IMR-90 (cell line): ENCODE data around the gene KIF25. TPM values are rescaled to one million over a fixed set of nuclear protein-coding genes. Genes with fewer than 3 reads are reported as not detected.

ENCODE experiments used
- ATAC-seq: fragments of 200-7000 bp; cut with Tn5 transposase; 2 replicates; pipeline ENCODE4 v1.9.1; 2020; ENCODE audit warnings: low read depth, mild to moderate bottlenecking, moderate library complexity
- BruUV-seq: library from RNA; stranded (reverse); fragments of 400-500 nt; replicated peaks from 2 replicates; lab custom pipeline; 2021; lab: Mats Ljungman, UMichigan
- CTCF ChIA-PET: fragments of 300-600 bp; formaldehyde crosslinking; extraction: SDS; loops from one replicate; lab custom pipeline; 2021; ENCODE audit warnings: antibody characterized with exemption; lab: Yijun Ruan, JAX
- POLR2A ChIA-PET: fragments of 300-600 bp; sonication (Branson Sonifier 250); formaldehyde crosslinking; loops from one replicate; lab custom pipeline; 2022; ENCODE audit warnings: antibody characterized with exemption; ENCODE audit not compliant: unreplicated experiment; lab: Charles Lee
- DNase-seq: peaks from one replicate; pipeline ENCODE4 v3.0.0; 2013
- H2AFZ ChIP-seq: replicated peaks from 2 replicates; pipeline ENCODE3; 2013; ENCODE audit warnings: low read length, mild to moderate bottlenecking; ENCODE audit not compliant: poor library complexity
- H2AK5ac ChIP-seq: 2 replicates; pipeline ENCODE4 v1.6.1; 2013; ENCODE audit warnings: low read depth, low read length, inconsistent platforms
- H2AK9ac ChIP-seq: replicated peaks from 2 replicates; pipeline ENCODE3; 2013; ENCODE audit warnings: mild to moderate bottlenecking, low read depth, low read length, moderate library complexity; ENCODE audit not compliant: poor library complexity
- H2BK120ac ChIP-seq: 2 replicates; pipeline ENCODE4 v1.6.1; 2013; ENCODE audit warnings: low read depth, low read length, inconsistent platforms
- H2BK15ac ChIP-seq: 3 replicates; pipeline ENCODE4 v1.6.1; 2013; ENCODE audit warnings: low read depth, low read length, inconsistent platforms
- H2BK20ac ChIP-seq: 2 replicates; pipeline ENCODE4 v1.6.1; 2013; ENCODE audit warnings: low read depth, mild to moderate bottlenecking, inconsistent platforms, low read length, moderate library complexity
- H2BK5ac ChIP-seq: 2 replicates; pipeline ENCODE4 v1.6.1; 2013; ENCODE audit warnings: mild to moderate bottlenecking, low read depth, low read length, inconsistent platforms; ENCODE audit not compliant: poor library complexity, severe bottlenecking
- H3K14ac ChIP-seq: replicated peaks from 2 replicates; pipeline ENCODE4 v1.6.1; 2013; ENCODE audit warnings: low read depth, low read length, inconsistent platforms
- H3K18ac ChIP-seq: 2 replicates; pipeline ENCODE4 v1.6.1; 2013; ENCODE audit warnings: low read depth, low read length, control low read depth
- H3K23ac ChIP-seq: 2 replicates; pipeline ENCODE4 v1.6.1; 2013; ENCODE audit warnings: low read depth, low read length, inconsistent platforms
- H3K27ac ChIP-seq: 2 replicates; pipeline ENCODE4 v1.5.1; 2013; ENCODE audit warnings: mild to moderate bottlenecking, control low read depth, low read length; ENCODE audit not compliant: insufficient read depth
- H3K27me3 ChIP-seq: 2 replicates; pipeline ENCODE4 v1.6.1; 2013; ENCODE audit warnings: low read length; ENCODE audit not compliant: control insufficient read depth, insufficient read depth
- H3K36me3 ChIP-seq: 2 replicates; pipeline ENCODE4 v1.6.1; 2013; ENCODE audit warnings: low read length, mixed read lengths; ENCODE audit not compliant: control insufficient read depth, insufficient read depth
- H3K4ac ChIP-seq: 2 replicates; pipeline ENCODE4 v1.6.1; 2013; ENCODE audit warnings: low read depth, low read length, inconsistent platforms
- H3K4me1 ChIP-seq: 2 replicates; pipeline ENCODE4 v1.6.1; 2013; ENCODE audit warnings: low read length, mixed read lengths; ENCODE audit not compliant: control insufficient read depth, insufficient read depth
- H3K4me2 ChIP-seq: 2 replicates; pipeline ENCODE4 v1.6.1; 2013; ENCODE audit warnings: low read depth, mild to moderate bottlenecking, control low read depth, low read length, moderate library complexity
- H3K4me3 ChIP-seq: 2 replicates; pipeline ENCODE4 v1.5.1; 2013; ENCODE audit warnings: low read depth, mild to moderate bottlenecking, control low read depth, low read length, moderate library complexity; ENCODE audit not compliant: insufficient read depth
- H3K56ac ChIP-seq: 2 replicates; pipeline ENCODE4 v1.6.1; 2013; ENCODE audit warnings: low read length, inconsistent platforms; ENCODE audit not compliant: insufficient read depth; ENCODE audit errors: extremely low read depth
- H3K79me1 ChIP-seq, 2 experiments: 2 replicates each; pipeline ENCODE4 v1.6.1; 2013; ENCODE audit warnings: low read length in 2 of 2, inconsistent platforms in 1 of 2, low read depth in 1 of 2
- H3K9ac ChIP-seq: 2 replicates; pipeline ENCODE4 v1.6.1; 2013; ENCODE audit warnings: low read depth, low read length, control low read depth
- H3K9me1 ChIP-seq: 2 replicates; pipeline ENCODE4 v1.6.1; 2013; ENCODE audit warnings: low read length, inconsistent platforms; ENCODE audit not compliant: insufficient read depth
- H3K9me3 ChIP-seq: 2 replicates; pipeline ENCODE4 v1.6.1; 2013; ENCODE audit warnings: low read length; ENCODE audit not compliant: control insufficient read depth, insufficient read depth
- H4K20me1 ChIP-seq: 2 replicates; pipeline ENCODE4 v1.6.1; 2013; ENCODE audit warnings: low read length, inconsistent platforms; ENCODE audit not compliant: insufficient read depth
- H4K5ac ChIP-seq: 2 replicates; pipeline ENCODE4 v1.6.1; 2013; ENCODE audit warnings: mild to moderate bottlenecking, low read depth, low read length, control low read depth
- H4K8ac ChIP-seq, 2 experiments: 2 replicates each; pipeline ENCODE4 v1.6.1; 2013; ENCODE audit warnings: low read depth in 2 of 2, low read length in 2 of 2, control low read depth in 1 of 2, inconsistent platforms in 1 of 2
- H4K91ac ChIP-seq: 2 replicates; pipeline ENCODE4 v1.6.1; 2013; ENCODE audit warnings: low read depth, low read length, inconsistent platforms; ENCODE audit not compliant: insufficient read depth
- CTCF ChIP-seq: conservative IDR thresholded peaks from 2 replicates; pipeline ENCODE4 v1.5.1; 2012; ENCODE audit warnings: mild to moderate bottlenecking, low read depth, low read length, improper control_type of control experiment
- RAD21 ChIP-seq: IDR thresholded peaks from 2 replicates; pipeline ENCODE4 v1.6.1; 2012; ENCODE audit warnings: low read length, improper control_type of control experiment
- RFX5 ChIP-seq: IDR thresholded peaks from 2 replicates; pipeline ENCODE4 v1.8.0; 2012; ENCODE audit warnings: low read depth, mild to moderate bottlenecking, low read length, moderate library complexity
- SMC3 ChIP-seq: fragments of 150-350 bp; IDR thresholded peaks from 2 replicates; pipeline ENCODE4 v1.6.1; 2016; ENCODE audit warnings: low read depth, mild to moderate bottlenecking, antibody characterized with exemption, low read length, moderate library complexity
- WGBS, 2 experiments: methylation state at CpG; one replicate each; pipeline versions ENCODE4 v1.1.5 to v1.1.7; 2013; ENCODE audit warnings: missing lambda C conversion rate in 2 of 2; ENCODE audit not compliant: insufficient read length in 1 of 2; ENCODE audit errors: extremely low coverage in 2 of 2; 5-methylcytosine and 5-hydroxymethylcytosine counted together
- dilution Hi-C: fragments of 300-500 bp; cut with HindIII; formaldehyde crosslinking; loops from one replicate; pipeline ENCODE4 v1.14.3; 2018; ENCODE audit warnings: low sequenced_read_pairs; ENCODE audit not compliant: unreplicated experiment
- in situ Hi-C: fragments of 300-500 bp; cut with MboI; formaldehyde crosslinking; loops from 3 replicates; pipeline ENCODE4 v1.14.3; 2019; ENCODE audit warnings: low sequenced_read_pairs, inconsistent platforms, mixed read lengths
- intact Hi-C: fragments of 100-400 bp; cut with micrococcal nuclease; formaldehyde crosslinking; loops from 2 replicates; pipeline ENCODE4 v1.10.0; 2022
- polyA plus RNA-seq, 3 experiments: library from polyadenylated mRNA; depleted of rRNA; stranded (reverse); fragments of >200 nt; gene quantifications; 2 replicates each; pipeline ENCODE4 v1.2.3, GENCODE V29; 2012; ENCODE audit warnings: low replicate concordance in 1 of 3
- total RNA-seq: library from RNA; depleted of rRNA; stranded (reverse); fragments of >200 nt; gene quantifications from 2 replicates; pipeline ENCODE4 v1.2.3, GENCODE V29; 2012
- TF ChIP-seq, protein P1 (sequence below): fragments of 150-350 bp; IDR thresholded peaks from 2 replicates; pipeline ENCODE4 v1.6.1; 2016; ENCODE audit warnings: low read depth, mild to moderate bottlenecking, low read length, moderate library complexity, borderline replicate concordance

The KIF25 gene
- total and polyA plus RNA-seq, 2 of the 4 experiments (the other 2 are of a cell fraction) = not detected

DNA sequence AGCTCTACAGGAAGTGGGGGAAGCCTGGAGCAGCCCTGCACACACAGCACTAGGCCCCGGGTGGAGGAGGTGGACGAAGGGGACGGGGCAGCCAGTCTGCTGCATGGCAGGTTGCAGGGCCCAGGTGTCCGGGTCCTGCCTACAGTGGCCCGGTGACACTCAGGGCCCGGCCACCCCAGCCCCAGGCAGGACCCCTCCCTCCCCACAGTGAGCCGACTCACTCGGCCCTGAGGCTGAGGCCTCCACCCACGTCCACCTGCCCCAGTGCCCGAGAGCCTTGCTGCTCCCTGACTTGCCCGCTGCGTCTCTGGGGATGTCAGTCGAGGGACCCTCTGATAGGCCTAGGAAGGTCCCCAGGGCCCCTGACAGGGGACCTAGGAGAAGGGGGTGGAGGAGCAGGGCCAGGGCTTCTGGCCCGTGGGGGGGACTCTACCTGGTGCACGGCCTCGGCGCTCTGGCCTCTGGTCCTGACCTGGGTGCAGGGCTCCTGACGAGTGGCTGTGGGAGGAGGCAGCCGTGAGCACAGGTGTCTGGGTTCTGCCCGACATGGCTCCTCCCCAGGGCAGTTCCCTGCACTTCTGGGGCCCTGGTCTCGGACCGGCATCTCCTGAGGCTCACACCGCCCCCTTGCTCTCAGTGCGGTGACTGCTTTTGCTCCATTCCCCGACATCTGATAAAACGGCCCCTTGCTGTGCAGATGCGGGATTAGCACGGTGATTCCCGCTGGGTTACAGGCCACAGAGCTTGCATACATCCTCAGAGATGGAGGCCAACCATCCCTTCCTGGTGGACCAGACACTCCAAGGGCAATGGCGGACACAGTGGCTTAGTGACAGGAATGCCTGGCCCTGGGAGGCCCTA is 61.5 kb downstream of the KIF25 start (continued):
- TF ChIP-seq RFX5 = no peak

DNA sequence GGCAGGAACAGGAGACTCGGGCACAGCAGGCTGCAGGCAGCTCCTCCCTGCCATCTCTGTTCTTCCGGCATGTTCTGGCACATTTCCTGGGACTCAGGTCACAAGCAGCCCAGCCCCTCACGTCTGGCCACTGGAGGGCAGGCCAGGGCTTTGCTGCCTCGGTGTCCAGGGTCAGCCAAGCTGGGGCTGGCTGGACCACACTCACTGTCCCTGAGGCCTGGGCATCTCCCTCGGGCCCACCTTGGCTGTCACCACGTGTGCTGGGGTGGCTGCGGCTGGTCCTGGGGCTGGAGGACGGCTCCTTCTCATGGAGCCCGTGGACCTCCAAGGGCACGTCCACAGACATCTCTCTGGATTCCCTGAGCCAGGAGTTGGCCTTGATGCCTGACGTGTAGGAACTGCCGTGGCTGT is 63.1 kb downstream of the KIF25 start:
- Histone ChIP-seq H3K36me3 (no peaks in the 10 kb centered on the region), H2AK5ac (no peak overlapping the region), H3K18ac (no peak overlapping the region; the same call in 1 of the 2 replicates), H3K79me1 (no peaks in the 10 kb centered on the region), H3K56ac (no peak overlapping the region), H2AFZ (peak overlapping the region; percentile 71), H3K4me1 (0 out of 2 replicates have a peak, but pooled peaks cover 1% of the 10 kb centered on the region), H4K8ac (no peak overlapping the region), H3K4ac (no peak overlapping the region), H3K14ac (no peak overlapping the region), H2BK120ac (no peak overlapping the region), H2BK5ac (no peak overlapping the region), H3K4me2 (no peak overlapping the region), H3K23ac (no peak overlapping the region), H3K9me1 (no peaks in the 10 kb centered on the region), H2AK9ac (peak overlapping the region; percentile 23), H4K91ac (no peak overlapping the region), H4K20me1 (no peaks in the 10 kb centered on the region), H4K5ac (peak overlapping the region; percentile 0; the same call in 1 of the 2 replicates), H2BK15ac (no peak overlapping the region), H3K9ac (no peak overlapping the region), H3K9me3 (no peaks in the 10 kb centered on the region), H3K27me3 (no peaks in the 10 kb centered on the region; the same call in 1 of the 2 replicates), H3K4me3 (no peak overlapping the region), H2BK20ac (no peak overlapping the region), H3K27ac (no peak overlapping the region)
- BruUV-seq = no TSS peak
- dilution Hi-C loops (no loop called here), intact Hi-C loops (loop anchor here (1.0 to 10.0 kb wide), 3 partner anchors 57 to 824 kb away; no protein-coding TSS in a partner anchor), in situ Hi-C loops (no loop called here)
- CTCF ChIA-PET = interaction anchor here (1.0 to 1.6 kb wide), 7 partner anchors 15 to 827 kb away, joined by 3 to 8 read pairs (median 5); no protein-coding TSS in a partner anchor
- WGBS, 2 experiments = 54% methylated on average over 9 of the region's 12 CpGs; no CpG with 5 or more reads in 1 of the 2 experiments
- TF ChIP-seq SMC3 (0 out of 2 replicates have a peak, but pooled peaks have one; percentile 25), RAD21 (peak; percentile 52), CTCF (peak; percentile 45)
- TF ChIP-seq, protein P1, sequence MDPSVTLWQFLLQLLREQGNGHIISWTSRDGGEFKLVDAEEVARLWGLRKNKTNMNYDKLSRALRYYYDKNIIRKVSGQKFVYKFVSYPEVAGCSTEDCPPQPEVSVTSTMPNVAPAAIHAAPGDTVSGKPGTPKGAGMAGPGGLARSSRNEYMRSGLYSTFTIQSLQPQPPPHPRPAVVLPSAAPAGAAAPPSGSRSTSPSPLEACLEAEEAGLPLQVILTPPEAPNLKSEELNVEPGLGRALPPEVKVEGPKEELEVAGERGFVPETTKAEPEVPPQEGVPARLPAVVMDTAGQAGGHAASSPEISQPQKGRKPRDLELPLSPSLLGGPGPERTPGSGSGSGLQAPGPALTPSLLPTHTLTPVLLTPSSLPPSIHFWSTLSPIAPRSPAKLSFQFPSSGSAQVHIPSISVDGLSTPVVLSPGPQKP = no peak
- peak; percentile 43 for DNase-seq
- peak; percentile 89 for ATAC-seq
- POLR2A ChIA-PET = no interaction called here
